ENCODE measurements around the gene SLC35A3. TPM values are rescaled to one million over a fixed set of nuclear protein-coding genes. Genes with fewer than 3 reads are reported as not detected.
"Not testable (repeated sequence)": the region's sequence is repeated elsewhere in the genome, so short reads cannot be mapped to it uniquely, and the experiment has no call there.

The SLC35A3 gene
- total RNA-seq, 1 donor from 2014 or later = 26.7 TPM

DNA sequence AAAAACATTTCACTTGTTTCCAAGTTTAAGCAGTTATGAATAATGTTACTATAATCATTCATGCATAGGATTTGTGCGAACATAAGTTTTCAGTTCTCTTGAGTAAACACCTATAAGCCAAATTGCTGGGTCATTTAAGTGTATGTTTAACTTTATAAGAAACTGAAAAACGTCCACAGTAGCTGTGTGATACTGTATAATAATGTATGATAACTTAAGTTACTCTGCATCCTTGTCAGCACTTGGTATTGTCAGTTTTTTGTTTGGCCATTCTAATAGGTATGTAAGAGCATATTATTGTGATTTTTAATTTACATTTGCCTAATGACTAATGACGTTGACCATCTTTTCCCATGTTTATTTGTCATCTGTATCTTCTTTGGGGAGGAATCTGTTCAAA is 14.4 kb upstream of the SLC35A3 start:
- H3K27ac Mint-ChIP-seq = no peak overlapping the region
- TF ChIP-seq, protein P1, sequence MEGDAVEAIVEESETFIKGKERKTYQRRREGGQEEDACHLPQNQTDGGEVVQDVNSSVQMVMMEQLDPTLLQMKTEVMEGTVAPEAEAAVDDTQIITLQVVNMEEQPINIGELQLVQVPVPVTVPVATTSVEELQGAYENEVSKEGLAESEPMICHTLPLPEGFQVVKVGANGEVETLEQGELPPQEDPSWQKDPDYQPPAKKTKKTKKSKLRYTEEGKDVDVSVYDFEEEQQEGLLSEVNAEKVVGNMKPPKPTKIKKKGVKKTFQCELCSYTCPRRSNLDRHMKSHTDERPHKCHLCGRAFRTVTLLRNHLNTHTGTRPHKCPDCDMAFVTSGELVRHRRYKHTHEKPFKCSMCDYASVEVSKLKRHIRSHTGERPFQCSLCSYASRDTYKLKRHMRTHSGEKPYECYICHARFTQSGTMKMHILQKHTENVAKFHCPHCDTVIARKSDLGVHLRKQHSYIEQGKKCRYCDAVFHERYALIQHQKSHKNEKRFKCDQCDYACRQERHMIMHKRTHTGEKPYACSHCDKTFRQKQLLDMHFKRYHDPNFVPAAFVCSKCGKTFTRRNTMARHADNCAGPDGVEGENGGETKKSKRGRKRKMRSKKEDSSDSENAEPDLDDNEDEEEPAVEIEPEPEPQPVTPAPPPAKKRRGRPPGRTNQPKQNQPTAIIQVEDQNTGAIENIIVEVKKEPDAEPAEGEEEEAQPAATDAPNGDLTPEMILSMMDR (conservative IDR thresholded peaks at IDR 0.05) = no peak

GRCh38 chr1:99956755-99957154 is 13.0 kb upstream of the SLC35A3 start:
- no peak overlapping the region for H3K4me3 Mint-ChIP-seq
- no peak overlapping the region for H3K27ac Mint-ChIP-seq
- H3K9me3 Mint-ChIP-seq = no peaks in the 10 kb centered on the region
- H3K27me3 Mint-ChIP-seq = no peaks in the 10 kb centered on the region
- TF ChIP-seq, protein P1 (conservative IDR thresholded peaks at IDR 0.05) = no peak
- no peak for DNase-seq (ENCODE audit: extremely low spot score, unreplicated experiment)
- no peaks in the 10 kb centered on the region for H3K36me3 Mint-ChIP-seq
- H3K4me1 Mint-ChIP-seq (ENCODE audit: unreplicated experiment) = no peaks in the 10 kb centered on the region

More for the DNA sequence above, 14.4 kb upstream of the SLC35A3 start:
- Mint-ChIP-seq H3K4me3 (no peak overlapping the region), H3K9me3 (no peaks in the 10 kb centered on the region), H3K36me3 (no peaks in the 10 kb centered on the region), H3K27me3 (no peaks in the 10 kb centered on the region), H3K4me1 (ENCODE audit: unreplicated experiment) (no peaks in the 10 kb centered on the region)
- DNase-seq (ENCODE audit: extremely low spot score, unreplicated experiment) = no peak

DNA sequence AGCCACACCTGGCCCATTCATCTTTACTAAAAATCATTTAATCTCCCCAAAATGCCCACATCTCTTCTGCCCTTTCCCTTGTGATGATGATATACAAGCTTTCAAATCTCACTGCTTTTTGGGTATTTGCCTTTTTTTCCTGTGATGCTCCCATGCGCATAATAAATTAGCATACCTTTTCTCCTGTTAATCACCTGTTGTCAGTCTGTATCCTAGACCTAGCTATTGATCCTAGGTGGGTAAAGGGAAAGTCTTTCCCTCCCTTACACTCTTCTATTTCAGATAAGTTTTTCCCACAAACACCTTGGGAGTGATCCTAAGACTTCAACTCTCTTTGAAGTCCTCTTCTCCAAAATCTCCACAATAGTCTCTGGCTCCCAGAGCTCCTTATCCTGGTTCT is 12.0 kb upstream of the SLC35A3 start:
- TF ChIP-seq, protein P1 (conservative IDR thresholded peaks at IDR 0.05) = no peak
- Mint-ChIP-seq H3K9me3 (no peaks in the 10 kb centered on the region), H3K36me3 (no peaks in the 10 kb centered on the region), H3K27ac (no peak overlapping the region), H3K4me3 (no peak overlapping the region), H3K4me1 (ENCODE audit: unreplicated experiment) (no peaks in the 10 kb centered on the region), H3K27me3 (no peaks in the 10 kb centered on the region)
- no peak for DNase-seq (ENCODE audit: extremely low spot score, unreplicated experiment)

GRCh38 chr1:99959189-99959705 is 10.5 kb upstream of the SLC35A3 start:
- H3K36me3 Mint-ChIP-seq; H3K9me3 Mint-ChIP-seq; H3K27me3 Mint-ChIP-seq; DNase-seq (ENCODE audit: extremely low spot score, unreplicated experiment); H3K4me1 Mint-ChIP-seq (ENCODE audit: unreplicated experiment); H3K4me3 Mint-ChIP-seq; H3K27ac Mint-ChIP-seq: not testable (repeated sequence)

- H3K4me3 Mint-ChIP-seq; H3K36me3 Mint-ChIP-seq; H3K4me1 Mint-ChIP-seq (ENCODE audit: unreplicated experiment); H3K27me3 Mint-ChIP-seq; H3K27ac Mint-ChIP-seq; DNase-seq (ENCODE audit: extremely low spot score, unreplicated experiment); H3K9me3 Mint-ChIP-seq: not testable (repeated sequence)
Observed at GRCh38 chr1:99960260-99960659, 9.5 kb upstream of the SLC35A3 start.

DNA sequence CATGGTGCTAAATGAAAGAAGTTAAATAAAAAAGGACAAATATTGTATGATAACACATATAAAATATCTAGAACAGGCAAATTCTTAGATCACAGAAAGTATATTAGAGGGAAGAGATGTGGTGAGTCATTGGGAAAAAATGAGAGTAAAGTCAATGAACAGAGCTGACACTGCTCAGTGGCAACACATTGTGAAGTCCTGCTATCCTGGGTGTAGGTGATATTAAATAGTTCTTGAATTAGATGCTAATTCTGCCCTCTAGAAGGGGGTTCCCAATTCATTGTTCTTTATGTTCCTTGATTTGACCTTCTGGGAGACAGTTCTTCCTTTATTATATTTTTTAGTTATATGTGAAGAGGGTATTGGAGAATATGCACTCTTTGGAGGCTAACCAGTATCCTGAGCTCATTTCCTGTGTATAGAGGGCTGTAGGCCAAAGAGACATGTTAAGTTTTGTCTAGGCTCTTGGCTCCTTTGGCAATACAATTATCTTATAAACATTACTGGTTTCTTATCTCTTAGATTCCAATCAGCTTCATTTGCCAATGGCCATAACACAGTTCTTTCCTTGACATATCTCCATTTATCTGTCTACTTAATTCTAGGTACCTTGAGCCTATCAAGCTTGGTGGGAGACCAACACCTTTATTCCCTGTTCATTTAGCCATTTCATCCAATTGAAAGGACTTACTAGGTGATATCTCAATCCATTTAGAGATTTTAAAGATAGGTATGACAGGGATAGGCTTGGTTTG is 6.6 kb upstream of the SLC35A3 start:
- DNase-seq (ENCODE audit: extremely low spot score, unreplicated experiment) = no peak
- no peaks in the 10 kb centered on the region for H3K9me3 Mint-ChIP-seq
- H3K27me3 Mint-ChIP-seq = no peaks in the 10 kb centered on the region
- no peaks in the 10 kb centered on the region for H3K4me1 Mint-ChIP-seq (ENCODE audit: unreplicated experiment)
- H3K27ac Mint-ChIP-seq = no peak overlapping the region
- H3K4me3 Mint-ChIP-seq = no peak overlapping the region
- TF ChIP-seq, protein P1 (conservative IDR thresholded peaks at IDR 0.05) = no peak
- no peaks in the 10 kb centered on the region for H3K36me3 Mint-ChIP-seq
